ENCODE measurements around the gene TIMM10B. TPM values are rescaled to one million over a fixed set of nuclear protein-coding genes. Genes with fewer than 3 reads are reported as not detected.

Gene TIMM10B
- total RNA-seq, 2 donors from 2014 or later, result 48.0 TPM

DNA sequence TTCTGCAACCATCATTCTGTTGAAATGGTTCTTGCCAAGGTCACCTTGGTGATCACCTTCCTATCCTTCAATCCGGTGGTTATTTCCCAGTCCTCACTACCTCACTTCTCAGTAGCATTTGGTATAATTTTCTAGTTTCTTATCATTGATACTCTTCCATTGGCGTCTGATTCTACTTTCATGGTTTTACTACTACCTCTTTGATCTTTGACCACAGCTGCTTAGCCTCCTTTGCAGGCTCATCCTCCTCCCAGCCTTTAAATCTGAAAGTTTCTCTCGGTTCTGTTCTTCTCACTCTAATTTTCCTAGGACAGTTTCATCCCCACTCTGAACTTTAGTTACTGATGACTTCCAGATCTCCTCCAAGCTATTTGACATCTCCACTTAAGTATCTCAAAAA is 5.0 kb downstream of the TIMM10B start:
- Histone ChIP-seq H3K36me3 (no peaks in the 10 kb centered on the region), H3K27ac (peak overlapping the region; percentile 29)

DNA sequence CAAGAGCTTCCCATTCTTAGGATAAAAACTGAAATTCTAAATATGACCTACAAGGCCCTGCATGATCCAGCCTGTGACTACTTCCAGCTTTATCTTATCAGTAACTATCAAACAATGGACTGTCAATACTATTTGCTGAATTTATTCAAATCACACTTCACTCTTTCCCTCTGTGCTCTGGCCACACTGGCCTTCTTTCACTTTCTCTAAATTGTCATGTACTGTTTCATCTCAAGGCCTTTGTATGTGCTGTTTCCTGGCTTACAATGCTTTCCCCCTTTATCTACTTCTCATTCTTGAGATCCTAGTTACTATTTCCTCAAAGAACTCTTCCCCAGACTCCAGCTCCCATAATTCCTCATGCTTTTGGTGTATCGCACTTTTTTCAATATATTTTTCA is 5.6 kb downstream of the TIMM10B start:
- no peak overlapping the region for H3K4me3 ChIP-seq
- intact Hi-C loops (cut with DNase I), result no loop called here
- no peaks in the 10 kb centered on the region for H3K9me3 ChIP-seq
- no peak overlapping the region for H3K9ac ChIP-seq (ENCODE audit: low read depth in 2 of 2, low read length in 2 of 2)
- no peak for DNase-seq
- no peaks in the 10 kb centered on the region for H3K27me3 ChIP-seq
- H3K36me3 ChIP-seq, result no peaks in the 10 kb centered on the region
- TF ChIP-seq, protein P1, sequence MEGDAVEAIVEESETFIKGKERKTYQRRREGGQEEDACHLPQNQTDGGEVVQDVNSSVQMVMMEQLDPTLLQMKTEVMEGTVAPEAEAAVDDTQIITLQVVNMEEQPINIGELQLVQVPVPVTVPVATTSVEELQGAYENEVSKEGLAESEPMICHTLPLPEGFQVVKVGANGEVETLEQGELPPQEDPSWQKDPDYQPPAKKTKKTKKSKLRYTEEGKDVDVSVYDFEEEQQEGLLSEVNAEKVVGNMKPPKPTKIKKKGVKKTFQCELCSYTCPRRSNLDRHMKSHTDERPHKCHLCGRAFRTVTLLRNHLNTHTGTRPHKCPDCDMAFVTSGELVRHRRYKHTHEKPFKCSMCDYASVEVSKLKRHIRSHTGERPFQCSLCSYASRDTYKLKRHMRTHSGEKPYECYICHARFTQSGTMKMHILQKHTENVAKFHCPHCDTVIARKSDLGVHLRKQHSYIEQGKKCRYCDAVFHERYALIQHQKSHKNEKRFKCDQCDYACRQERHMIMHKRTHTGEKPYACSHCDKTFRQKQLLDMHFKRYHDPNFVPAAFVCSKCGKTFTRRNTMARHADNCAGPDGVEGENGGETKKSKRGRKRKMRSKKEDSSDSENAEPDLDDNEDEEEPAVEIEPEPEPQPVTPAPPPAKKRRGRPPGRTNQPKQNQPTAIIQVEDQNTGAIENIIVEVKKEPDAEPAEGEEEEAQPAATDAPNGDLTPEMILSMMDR (IDR thresholded peaks at IDR 0.05), result no peak
- H3K4me1 ChIP-seq, result peaks cover 10% of the 10 kb centered on the region
- peak overlapping the region; percentile 29 for H3K27ac ChIP-seq

More for the DNA sequence above, 5.0 kb downstream of the TIMM10B start:
- intact Hi-C loops (cut with DNase I), result no loop called here
- Histone ChIP-seq H3K9me3 (no peaks in the 10 kb centered on the region), H3K9ac (ENCODE audit: low read depth in 2 of 2, low read length in 2 of 2) (no peak overlapping the region), H3K4me3 (no peak overlapping the region), H3K4me1 (peaks cover 10% of the 10 kb centered on the region), H3K27me3 (no peaks in the 10 kb centered on the region)
- TF ChIP-seq, protein P1 (IDR thresholded peaks at IDR 0.05), result no peak
- DNase-seq, result no peak

DNA sequence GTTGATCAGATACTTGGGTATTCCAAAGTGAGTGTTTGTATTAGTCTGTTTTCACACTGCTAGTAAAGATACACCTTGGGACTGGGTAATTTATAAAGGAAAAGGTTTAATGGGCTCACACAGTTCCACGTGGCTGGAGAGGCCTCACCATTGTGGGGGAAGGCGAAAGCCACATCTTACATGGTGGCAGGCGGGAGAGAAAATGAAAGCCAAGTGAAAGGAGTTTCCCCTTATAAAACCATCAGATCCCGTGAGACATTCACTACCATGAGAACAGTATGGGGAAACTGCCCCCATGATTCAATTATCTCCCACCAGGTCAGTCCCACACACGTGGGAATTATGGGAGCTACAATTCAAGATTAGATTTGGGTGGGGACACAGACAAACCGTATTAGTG is 7.0 kb downstream of the TIMM10B start:
- no peak for DNase-seq
- no peaks in the 10 kb centered on the region for H3K27me3 ChIP-seq
- H3K4me1 ChIP-seq, result no peaks in the 10 kb centered on the region
- no peak overlapping the region for H3K4me3 ChIP-seq
- H3K27ac ChIP-seq, result peak overlapping the region; percentile 59
- no peaks in the 10 kb centered on the region for H3K36me3 ChIP-seq
- no peaks in the 10 kb centered on the region for H3K9me3 ChIP-seq
- intact Hi-C loops (cut with DNase I), result no loop called here
- TF ChIP-seq, protein P1 (IDR thresholded peaks at IDR 0.05), result no peak
- no peak overlapping the region for H3K9ac ChIP-seq (ENCODE audit: low read depth in 2 of 2, low read length in 2 of 2)

DNA sequence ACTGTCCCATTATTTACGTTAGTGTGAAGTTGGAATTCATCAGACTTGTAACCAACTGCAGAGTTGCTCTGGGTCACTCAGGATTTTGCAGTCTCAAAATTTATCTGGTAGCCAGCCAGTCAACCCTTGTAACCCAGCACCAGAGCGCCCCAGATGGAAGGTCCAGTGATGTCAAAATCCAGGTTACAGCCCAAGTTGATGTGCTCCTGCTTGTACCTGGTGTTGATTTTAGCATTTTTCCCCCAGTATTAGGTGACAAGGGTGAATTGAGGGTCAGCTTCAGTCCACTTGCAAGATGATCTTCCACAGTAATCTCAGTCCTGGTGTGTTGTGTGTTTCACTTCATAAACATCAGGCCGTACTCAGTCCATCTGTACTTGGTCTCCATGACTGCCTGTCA is 7.5 kb downstream of the TIMM10B start:
- no peaks in the 10 kb centered on the region for H3K9me3 ChIP-seq
- H3K27me3 ChIP-seq, result no peaks in the 10 kb centered on the region
- intact Hi-C loops (cut with DNase I), result no loop called here
- H3K36me3 ChIP-seq, result no peaks in the 10 kb centered on the region
- no peaks in the 10 kb centered on the region for H3K4me1 ChIP-seq
- peak overlapping the region; percentile 59 for H3K27ac ChIP-seq
- no peak overlapping the region for H3K9ac ChIP-seq (ENCODE audit: low read depth in 2 of 2, low read length in 2 of 2)
- DNase-seq, result no peak
- H3K4me3 ChIP-seq, result no peak overlapping the region
- TF ChIP-seq, protein P1 (IDR thresholded peaks at IDR 0.05), result no peak

DNA sequence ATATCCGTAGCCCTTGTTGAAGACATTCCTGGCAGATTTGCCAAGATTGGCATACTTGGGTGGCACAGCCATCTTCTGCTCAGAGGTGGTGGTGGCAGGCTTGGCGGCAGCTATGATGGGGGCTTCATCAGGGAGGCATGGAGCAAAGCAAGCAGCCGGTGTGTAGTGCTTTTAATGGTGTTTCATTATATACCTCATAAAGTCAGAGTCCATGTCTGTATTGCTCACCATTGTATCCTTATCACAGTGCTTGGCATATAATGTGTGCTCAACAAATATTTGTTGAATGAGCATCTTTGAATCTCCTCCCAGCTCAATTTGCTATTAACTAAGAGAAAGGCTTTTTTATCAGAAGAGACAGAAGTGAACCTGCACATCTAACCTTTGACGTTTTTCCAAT is 8.0 kb downstream of the TIMM10B start:
- intact Hi-C loops (cut with DNase I), result no loop called here
- peak overlapping the region; percentile 59 for H3K27ac ChIP-seq
- no peak for DNase-seq

More for the DNA sequence above, 8.0 kb downstream of the TIMM10B start:
- no peaks in the 10 kb centered on the region for H3K4me1 ChIP-seq
- H3K27me3 ChIP-seq, result no peaks in the 10 kb centered on the region
- H3K9ac ChIP-seq (ENCODE audit: low read depth in 2 of 2, low read length in 2 of 2), result no peak overlapping the region
- no peaks in the 10 kb centered on the region for H3K9me3 ChIP-seq
- no peaks in the 10 kb centered on the region for H3K36me3 ChIP-seq
- TF ChIP-seq, protein P1 (IDR thresholded peaks at IDR 0.05), result no peak
- no peak overlapping the region for H3K4me3 ChIP-seq

Data from colonic mucosa (tissue), 4 donors.